Measurements from ENCODE around the gene PLA2G3. TPM values are rescaled to one million over a fixed set of nuclear protein-coding genes. Genes with fewer than 3 reads are reported as not detected.
"Not testable (repeated sequence)": the region's sequence is repeated elsewhere in the genome, so short reads cannot be mapped to it uniquely, and the experiment has no call there.

The PLA2G3 gene
- total RNA-seq, 6 donors from 2014 or later = 0.79 to 8.1 (median 5.5) TPM

DNA sequence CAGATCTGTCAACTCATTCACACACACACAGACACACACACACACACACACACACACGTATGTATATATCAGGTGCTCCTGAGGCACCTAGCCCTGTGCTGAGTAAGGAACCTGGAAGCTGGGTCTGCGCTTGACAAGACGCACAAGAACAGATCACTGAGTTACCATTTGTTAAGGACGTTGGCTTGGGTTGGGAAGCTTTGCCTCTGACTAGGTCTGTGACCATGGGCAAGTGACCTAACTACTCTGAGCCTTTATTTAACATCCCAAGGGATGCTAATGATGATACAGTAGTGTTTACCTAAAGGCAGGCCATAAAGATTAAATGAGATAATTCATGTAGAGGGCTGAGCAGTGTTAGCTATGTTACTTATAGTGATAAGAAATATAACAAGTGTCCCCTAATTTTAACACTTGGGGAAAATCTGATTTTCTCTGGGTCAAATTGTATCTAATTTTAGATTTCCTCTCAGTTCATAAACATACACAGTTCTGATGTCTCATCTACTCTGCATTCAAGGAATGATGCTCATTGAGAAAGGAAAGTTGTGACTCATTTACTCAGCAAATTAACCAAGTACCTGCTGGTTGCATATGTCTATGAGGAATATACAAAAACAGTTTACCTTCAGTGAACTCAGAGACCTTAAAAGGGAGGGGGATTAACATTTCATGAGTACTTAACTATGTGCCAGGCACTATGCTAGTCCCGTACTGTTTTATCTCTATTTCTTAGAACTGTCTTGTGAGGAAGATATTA lies 33.3 kb upstream of the PLA2G3 start:
- Histone ChIP-seq H3K27ac (peak overlapping the region in 2 of 4 donors; percentile 31 to 64), H3K4me3 (no peak overlapping the region), H3K9me3 (no peaks in the 10 kb centered on the region), H3K36me3 (peaks cover 0 to 24% (median 0%) of the 10 kb centered on the region in 4 donors), H3K4me1 (peaks cover 18 to 25% (median 22%) of the 10 kb centered on the region in 4 donors), H3K27me3 (no peaks in the 10 kb centered on the region)
- ATAC-seq (ENCODE audit: low FRiP score in 2 of 2) = no peak
- DNase-seq = no peak
- TF ChIP-seq, protein P1, sequence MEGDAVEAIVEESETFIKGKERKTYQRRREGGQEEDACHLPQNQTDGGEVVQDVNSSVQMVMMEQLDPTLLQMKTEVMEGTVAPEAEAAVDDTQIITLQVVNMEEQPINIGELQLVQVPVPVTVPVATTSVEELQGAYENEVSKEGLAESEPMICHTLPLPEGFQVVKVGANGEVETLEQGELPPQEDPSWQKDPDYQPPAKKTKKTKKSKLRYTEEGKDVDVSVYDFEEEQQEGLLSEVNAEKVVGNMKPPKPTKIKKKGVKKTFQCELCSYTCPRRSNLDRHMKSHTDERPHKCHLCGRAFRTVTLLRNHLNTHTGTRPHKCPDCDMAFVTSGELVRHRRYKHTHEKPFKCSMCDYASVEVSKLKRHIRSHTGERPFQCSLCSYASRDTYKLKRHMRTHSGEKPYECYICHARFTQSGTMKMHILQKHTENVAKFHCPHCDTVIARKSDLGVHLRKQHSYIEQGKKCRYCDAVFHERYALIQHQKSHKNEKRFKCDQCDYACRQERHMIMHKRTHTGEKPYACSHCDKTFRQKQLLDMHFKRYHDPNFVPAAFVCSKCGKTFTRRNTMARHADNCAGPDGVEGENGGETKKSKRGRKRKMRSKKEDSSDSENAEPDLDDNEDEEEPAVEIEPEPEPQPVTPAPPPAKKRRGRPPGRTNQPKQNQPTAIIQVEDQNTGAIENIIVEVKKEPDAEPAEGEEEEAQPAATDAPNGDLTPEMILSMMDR (IDR thresholded peaks at IDR 0.05) = no peak
- TF ChIP-seq POLR2AphosphoS5 (IDR thresholded peaks at IDR 0.05) (no peak), EP300 (IDR thresholded peaks at IDR 0.05) (no peak), POLR2A (IDR thresholded peaks at IDR 0.05) (no peak)
- 59 to 78% methylated on average over 3 to 5 of the region's 5 CpGs for WGBS, 2 donors

DNA sequence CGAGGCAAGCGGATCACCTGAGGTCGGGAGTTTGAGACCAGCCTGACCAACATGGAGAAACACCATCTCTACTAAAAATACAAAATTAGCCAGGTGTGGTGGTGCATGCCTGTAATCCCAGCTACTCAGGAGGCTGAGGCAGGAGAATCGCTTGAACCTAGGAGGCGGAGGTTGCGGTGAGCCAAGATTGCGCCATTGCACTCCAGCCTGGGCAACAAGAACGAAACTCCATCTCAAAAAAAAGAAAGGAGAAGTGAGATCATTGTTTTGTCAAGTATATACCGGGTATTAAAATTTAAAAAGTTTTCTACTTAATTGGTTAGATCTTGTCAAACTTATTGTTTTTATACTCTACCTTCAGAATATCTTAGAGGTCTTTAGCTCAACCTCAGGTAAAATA lies 31.4 kb upstream of the PLA2G3 start:
- H3K4me3 ChIP-seq; H3K36me3 ChIP-seq; ATAC-seq (ENCODE audit: low FRiP score in 2 of 2); H3K9me3 ChIP-seq; H3K27me3 ChIP-seq: not testable (repeated sequence)
- peaks cover 18 to 36% (median 30%) of the 10 kb centered on the region in 4 donors for H3K4me1 ChIP-seq
- peak in 1 of 2 donors; percentile 34 for DNase-seq
- WGBS, 2 donors = 75% methylated on average over 9 of the region's 9 CpGs
- peak overlapping the region in 2 of 4 donors; percentile 31 to 46 for H3K27ac ChIP-seq

DNA sequence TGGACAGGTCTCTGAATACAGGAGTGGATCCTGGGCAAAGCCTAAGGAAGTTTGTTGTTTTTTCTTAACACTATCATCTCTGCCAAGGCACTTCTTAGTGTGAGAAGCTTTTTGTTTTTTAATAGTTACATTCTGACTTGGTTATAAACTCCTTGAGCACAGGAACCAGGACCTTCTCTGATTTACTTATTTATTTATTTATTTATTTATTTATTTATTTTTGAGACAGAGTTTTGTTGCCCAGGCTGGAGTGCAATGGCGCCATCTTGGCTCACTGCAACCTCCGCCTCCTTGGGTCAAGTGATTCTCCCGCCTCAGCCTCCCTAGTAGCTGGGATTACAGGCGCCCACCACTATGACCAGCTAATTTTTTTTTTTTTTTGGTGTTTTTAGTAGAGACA lies 30.7 kb upstream of the PLA2G3 start:
- WGBS, 2 donors = 99% methylated on average over 4 of the region's 4 CpGs
- no peak for DNase-seq
- Histone ChIP-seq H3K9me3 (no peaks in the 10 kb centered on the region), H3K4me3 (no peak overlapping the region), H3K27ac (peak overlapping the region in 1 of 4 donors; percentile 11), H3K27me3 (no peaks in the 10 kb centered on the region), H3K36me3 (peaks cover 0 to 10% (median 5%) of the 10 kb centered on the region in 4 donors), H3K4me1 (peaks cover 18 to 36% (median 30%) of the 10 kb centered on the region in 4 donors)
- TF ChIP-seq, protein P1 (IDR thresholded peaks at IDR 0.05) = no peak
- TF ChIP-seq EP300 (IDR thresholded peaks at IDR 0.05) = no peak
- no peak for TF ChIP-seq POLR2A (IDR thresholded peaks at IDR 0.05)
- TF ChIP-seq POLR2AphosphoS5 (IDR thresholded peaks at IDR 0.05) = no peak
- ATAC-seq (ENCODE audit: low FRiP score in 2 of 2) = no peak

DNA sequence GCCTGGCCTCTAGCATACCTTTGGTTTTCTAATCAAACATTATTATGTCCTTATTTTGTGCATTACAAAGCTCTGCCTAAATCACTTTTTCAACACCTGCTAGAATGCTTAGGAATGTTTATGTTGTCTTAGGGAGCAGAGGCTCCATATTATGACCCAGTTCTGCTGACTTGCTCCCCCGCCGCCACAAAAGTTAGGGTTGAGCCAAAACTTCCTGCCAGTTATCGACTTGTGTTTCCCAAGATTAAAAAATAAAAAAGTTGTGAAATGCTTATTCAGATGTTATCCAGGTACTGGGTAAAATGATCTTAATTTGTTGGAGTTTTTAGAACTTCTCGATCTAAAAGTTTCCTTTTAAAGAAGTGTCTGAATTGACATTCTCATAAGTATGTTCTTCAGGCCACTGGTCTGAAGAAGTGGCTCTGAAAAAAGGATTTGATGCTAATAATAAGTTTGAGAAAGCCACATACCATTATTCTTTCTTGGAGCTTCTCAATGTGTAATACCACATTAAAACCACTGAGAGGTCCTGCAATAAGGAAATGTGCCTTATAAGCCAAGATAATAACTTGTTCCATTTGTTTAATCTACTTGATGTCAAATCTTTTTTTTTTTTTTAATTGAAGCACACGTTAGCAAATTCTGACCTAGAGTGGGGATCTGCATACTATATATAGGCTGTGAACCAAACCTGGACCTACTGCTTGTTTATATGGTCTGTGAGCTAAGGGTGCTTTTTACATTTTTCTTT lies 21.9 kb upstream of the PLA2G3 start:
- ATAC-seq (ENCODE audit: low FRiP score in 2 of 2) = no peak
- Histone ChIP-seq H3K4me3 (peak overlapping the region in 1 of 4 donors; percentile 86), H3K27me3 (no peaks in the 10 kb centered on the region), H3K4me1 (peaks cover 19 to 37% (median 24%) of the 10 kb centered on the region in 4 donors), H3K9me3 (no peaks in the 10 kb centered on the region), H3K27ac (peak overlapping the region in 2 of 4 donors; percentile 23 to 89), H3K36me3 (peaks cover 0 to 36% (median 12%) of the 10 kb centered on the region in 4 donors)
- WGBS, 2 donors = 37 to 43% methylated on average over 5 of the region's 5 CpGs
- no peak for DNase-seq
- TF ChIP-seq, protein P1 (IDR thresholded peaks at IDR 0.05) = peak in 1 of 6 experiments; percentile 20
- TF ChIP-seq EP300 (IDR thresholded peaks at IDR 0.05) = no peak

DNA sequence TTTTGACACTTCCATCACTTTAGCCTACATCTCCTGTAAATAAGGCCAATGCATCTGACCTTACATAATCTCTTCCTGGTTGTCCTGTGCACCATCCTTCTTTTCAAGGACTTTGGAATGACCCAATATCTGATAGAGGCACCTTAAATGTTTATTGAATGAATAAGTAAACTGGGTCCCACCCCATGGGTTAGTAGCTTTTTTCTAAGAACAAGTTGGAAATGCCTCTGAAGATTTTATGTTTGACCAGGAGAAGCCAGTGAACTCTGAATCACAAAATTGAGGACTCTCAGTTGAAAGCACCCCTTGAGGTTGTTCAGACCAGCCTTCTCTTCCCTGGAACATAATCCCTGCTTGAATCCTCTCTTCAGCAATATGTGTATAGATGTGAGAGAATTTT lies 21.1 kb upstream of the PLA2G3 start:
- Histone ChIP-seq H3K9me3 (no peaks in the 10 kb centered on the region), H3K27ac (peak overlapping the region in 2 of 4 donors; percentile 89), H3K4me1 (peaks cover 19 to 37% (median 24%) of the 10 kb centered on the region in 4 donors), H3K4me3 (peak overlapping the region in 3 of 4 donors; percentile 63 to 94 (median 86)), H3K36me3 (peaks cover 0 to 33% (median 8%) of the 10 kb centered on the region in 4 donors), H3K27me3 (no peaks in the 10 kb centered on the region)
- DNase-seq (no peak), ATAC-seq (ENCODE audit: low FRiP score in 2 of 2) (no peak)
- no peak for TF ChIP-seq EP300 (IDR thresholded peaks at IDR 0.05)
- no peak for TF ChIP-seq POLR2AphosphoS5 (IDR thresholded peaks at IDR 0.05)
- TF ChIP-seq, protein P1 (IDR thresholded peaks at IDR 0.05) = no peak
- TF ChIP-seq POLR2A (IDR thresholded peaks at IDR 0.05) = no peak
